ENCODE results near the gene TMEM131.

The TMEM131 gene

GRCh38 chr2:97766567-97766966, 229.2 kb downstream of the TMEM131 start:
- TF ChIP-seq GABPA (IDR thresholded peaks at IDR 0.05; ENCODE audit: low read depth), result no peak
- TF ChIP-seq REST (IDR thresholded peaks at IDR 0.05; ENCODE audit: insufficient replicate concordance, low read depth), result no peak
- no peak for TF ChIP-seq POLR2AphosphoS5 (IDR thresholded peaks at IDR 0.05; ENCODE audit: low read depth)
- no peak for TF ChIP-seq SPI1 (IDR thresholded peaks at IDR 0.05; ENCODE audit: borderline replicate concordance, low read depth)
- TF ChIP-seq CTCF (IDR thresholded peaks at IDR 0.05; ENCODE audit: insufficient read depth, low read length), result no peak
- Histone ChIP-seq H3K27ac (replicated peaks) (no peak overlapping the region), H3K27me3 (ENCODE audit: insufficient read depth, poor library complexity, severe bottlenecking) (no peaks in the 10 kb centered on the region), H3K4me3 (replicated peaks; ENCODE audit: insufficient read depth, low read length) (no peak overlapping the region)
- DNase-seq (ENCODE audit: low read depth in 1 of 2, low spot score in 1 of 2), result no peak

- no peak for DNase-seq (ENCODE audit: low read depth in 1 of 2, low spot score in 1 of 2)
- no peak for TF ChIP-seq POLR2AphosphoS5 (IDR thresholded peaks at IDR 0.05; ENCODE audit: low read depth)
- no peak for TF ChIP-seq REST (IDR thresholded peaks at IDR 0.05; ENCODE audit: insufficient replicate concordance, low read depth)
- no peak for TF ChIP-seq CTCF (IDR thresholded peaks at IDR 0.05; ENCODE audit: insufficient read depth, low read length)
- TF ChIP-seq SPI1 (IDR thresholded peaks at IDR 0.05; ENCODE audit: borderline replicate concordance, low read depth), result no peak
- TF ChIP-seq GABPA (IDR thresholded peaks at IDR 0.05; ENCODE audit: low read depth), result no peak
- no peak overlapping the region for H3K4me3 ChIP-seq (replicated peaks; ENCODE audit: insufficient read depth, low read length)
- no peak overlapping the region for H3K27ac ChIP-seq (replicated peaks)
- H3K27me3 ChIP-seq (ENCODE audit: insufficient read depth, poor library complexity, severe bottlenecking), result no peaks in the 10 kb centered on the region
These were observed 229.8 kb downstream of the TMEM131 start for GRCh38 chr2:97765933-97766332.

GRCh38 chr2:97764559-97765263, 231.0 kb downstream of the TMEM131 start:
- no peak overlapping the region for H3K4me3 ChIP-seq (replicated peaks; ENCODE audit: insufficient read depth, low read length)
- no peak overlapping the region for H3K27ac ChIP-seq (replicated peaks)

More at GRCh38 chr2:97764559-97765263, 231.0 kb downstream of the TMEM131 start:
- no peaks in the 10 kb centered on the region for H3K27me3 ChIP-seq (ENCODE audit: insufficient read depth, poor library complexity, severe bottlenecking)
- DNase-seq (ENCODE audit: low read depth in 1 of 2, low spot score in 1 of 2), result no peak
- TF ChIP-seq CTCF (IDR thresholded peaks at IDR 0.05; ENCODE audit: insufficient read depth, low read length) (no peak), REST (IDR thresholded peaks at IDR 0.05; ENCODE audit: insufficient replicate concordance, low read depth) (no peak)

All from HL-60 (cell line).